GM18498 (cell line): ENCODE results near the gene RPL39L.
"Not testable (repeated sequence)": the region's sequence is repeated elsewhere in the genome, so short reads cannot be mapped to it uniquely, and the experiment has no call there.

Source experiments
- ATAC-seq: cut with Tn5 transposase; IDR thresholded peaks from one replicate; pipeline ENCODE4 v1.9.1; 2021; ENCODE audit warnings: mild to moderate bottlenecking, moderate library complexity; ENCODE audit not compliant: unreplicated experiment

Gene RPL39L

GRCh38 chr3:187139126-187139894 is at the start of gene RPL39L:
TSS of gene RPL39L (minus strand) at chr3:187139496. CDS start at chr3:187121300, 18,196 bp downstream.
- ATAC-seq = peak; percentile 98

GRCh38 chr3:187188931-187189330 is 49.6 kb upstream of the RPL39L start:
- peak; percentile 64 for ATAC-seq

- ATAC-seq = peak; percentile 54
Measured at GRCh38 chr3:187186801-187187421, 47.6 kb upstream of the RPL39L start.

GRCh38 chr3:187186375-187186774 is 47.1 kb upstream of the RPL39L start:
- ATAC-seq = peak; percentile 15

- no peak for ATAC-seq
Measured at GRCh38 chr3:187185759-187186158, 46.5 kb upstream of the RPL39L start.

GRCh38 chr3:187183903-187184302 is 44.6 kb upstream of the RPL39L start:
- no peak for ATAC-seq

GRCh38 chr3:187183210-187183862 is 44.0 kb upstream of the RPL39L start:
- ATAC-seq = peak; percentile 68

- no peak for ATAC-seq
Measured at GRCh38 chr3:187181454-187182170, 42.3 kb upstream of the RPL39L start.

GRCh38 chr3:187172929-187173328 is 33.6 kb upstream of the RPL39L start:
- no peak for ATAC-seq

- not testable (repeated sequence) for ATAC-seq
Measured at GRCh38 chr3:187170911-187171310, 31.6 kb upstream of the RPL39L start.

- no peak for ATAC-seq
Measured at GRCh38 chr3:187169231-187169960, 30.1 kb upstream of the RPL39L start.

GRCh38 chr3:187167777-187168176 is 28.5 kb upstream of the RPL39L start:
- no peak for ATAC-seq

- no peak for ATAC-seq
Measured at GRCh38 chr3:187166750-187167149, 27.5 kb upstream of the RPL39L start.

- no peak for ATAC-seq
Measured at GRCh38 chr3:187165144-187165543, 25.8 kb upstream of the RPL39L start.

GRCh38 chr3:187162265-187162953 is 23.1 kb upstream of the RPL39L start:
- no peak for ATAC-seq

GRCh38 chr3:187161556-187161955 is 22.3 kb upstream of the RPL39L start:
- no peak for ATAC-seq

GRCh38 chr3:187150599-187150998 is 11.3 kb upstream of the RPL39L start:
- no peak for ATAC-seq

- ATAC-seq = no peak
Measured at GRCh38 chr3:187150186-187150585, 10.9 kb upstream of the RPL39L start.

- ATAC-seq = no peak
Measured at GRCh38 chr3:187146389-187146788, 7.1 kb upstream of the RPL39L start.
